Activated CD4-positive, alpha-beta T cell treated with anti-CD3 and anti-CD28 coated beads, Interleukin-2, amount 50 U/mL, for 16 hours (primary cell): ENCODE data around the gene UQCC2.

Experiments used
- DNase-seq: peaks from one replicate; pipeline ENCODE4 v3.0.0-alpha.2; 2020

UQCC2 gene

GRCh38 chr6:33724102-33725023 lies 12.9 kb upstream of the UQCC2 start:
- DNase-seq, result no peak

- no peak for DNase-seq
Measured at GRCh38 chr6:33723371-33724085, 12.0 kb upstream of the UQCC2 start.

GRCh38 chr6:33722103-33722623 lies 10.7 kb upstream of the UQCC2 start:
- no peak for DNase-seq

- no peak for DNase-seq
Measured at GRCh38 chr6:33721508-33721907, 10.0 kb upstream of the UQCC2 start.

GRCh38 chr6:33720998-33721397 lies 9.5 kb upstream of the UQCC2 start:
- DNase-seq, result no peak

- DNase-seq, result no peak
Measured at GRCh38 chr6:33719326-33719987, 8.0 kb upstream of the UQCC2 start.

- no peak for DNase-seq
Measured at GRCh38 chr6:33718713-33719112, 7.2 kb upstream of the UQCC2 start.

- no peak for DNase-seq
Measured at GRCh38 chr6:33717934-33718455, 6.5 kb upstream of the UQCC2 start.

- DNase-seq, result no peak
Measured at GRCh38 chr6:33716890-33717632, 5.6 kb upstream of the UQCC2 start.

- DNase-seq, result no peak
Measured at GRCh38 chr6:33716379-33716778, 4.9 kb upstream of the UQCC2 start.

- no peak for DNase-seq
Measured at GRCh38 chr6:33714385-33715040, 3.0 kb upstream of the UQCC2 start.

GRCh38 chr6:33713786-33714185 lies 2.3 kb upstream of the UQCC2 start:
- DNase-seq, result no peak

GRCh38 chr6:33712914-33713313 lies 1.4 kb upstream of the UQCC2 start:
- DNase-seq, result no peak

- DNase-seq, result no peak
Measured at GRCh38 chr6:33710296-33711121, 991 bp downstream of the UQCC2 start.

- DNase-seq, result no peak
Measured at GRCh38 chr6:33709605-33710295, 1.8 kb downstream of the UQCC2 start.

- no peak for DNase-seq
Measured at GRCh38 chr6:33708516-33709204, 2.8 kb downstream of the UQCC2 start.

- no peak for DNase-seq
Measured at GRCh38 chr6:33707771-33708170, 3.7 kb downstream of the UQCC2 start.

GRCh38 chr6:33705955-33706725 lies 5.4 kb downstream of the UQCC2 start:
- DNase-seq, result no peak
